ENCODE measurements around the gene RBBP4.
"Not testable (repeated sequence)": the region's sequence is repeated elsewhere in the genome, so short reads cannot be mapped to it uniquely, and the experiment has no call there.

RBBP4 gene

GRCh38 chr1:32642292-32642827 is 8.6 kb upstream of the RBBP4 start:
- not testable (repeated sequence) for DNase-seq

- no peak for DNase-seq
Observed at GRCh38 chr1:32644426-32644825, 6.6 kb upstream of the RBBP4 start.

GRCh38 chr1:32647308-32648134 is 3.5 kb upstream of the RBBP4 start:
- peak; percentile 9 for DNase-seq

- peak; percentile 90 for DNase-seq
Observed at GRCh38 chr1:32650248-32650751, 708 bp upstream of the RBBP4 start, which contains the start of gene ZBTB8OS. Gene ZBTB8OS, minus strand, starts transcription at chr1:32650550. Its CDS starts 21 bp downstream, at chr1:32650529.

- DNase-seq = no peak
Observed at GRCh38 chr1:32651461-32652073, 559 bp downstream of the RBBP4 start.

- no peak for DNase-seq
Observed at GRCh38 chr1:32652244-32652962, 1.4 kb downstream of the RBBP4 start.

GRCh38 chr1:32659581-32659980 is 8.6 kb downstream of the RBBP4 start:
- no peak for DNase-seq

- no peak for DNase-seq
Observed at GRCh38 chr1:32665915-32666314, 14.9 kb downstream of the RBBP4 start.

- DNase-seq = no peak
Observed at GRCh38 chr1:32666901-32667566, 16.0 kb downstream of the RBBP4 start.

GRCh38 chr1:32668716-32669115 is 17.7 kb downstream of the RBBP4 start:
- not testable (repeated sequence) for DNase-seq

GRCh38 chr1:32676945-32677344 is 25.9 kb downstream of the RBBP4 start:
- no peak for DNase-seq

GRCh38 chr1:32679993-32680392 is 29.0 kb downstream of the RBBP4 start:
- not testable (repeated sequence) for DNase-seq

GRCh38 chr1:32680642-32681041 is 29.6 kb downstream of the RBBP4 start:
- DNase-seq = no peak

- DNase-seq = no peak
Observed at GRCh38 chr1:32681509-32681908, 30.5 kb downstream of the RBBP4 start.

- no peak for DNase-seq
Observed at GRCh38 chr1:32681999-32682398, 31.0 kb downstream of the RBBP4 start.

- no peak for DNase-seq
Observed at GRCh38 chr1:32683397-32683796, 32.4 kb downstream of the RBBP4 start.

- DNase-seq = no peak
Observed at GRCh38 chr1:32684167-32684811, 33.3 kb downstream of the RBBP4 start.

GRCh38 chr1:32685498-32685897 is 34.5 kb downstream of the RBBP4 start:
- DNase-seq = no peak

GRCh38 chr1:32686387-32686786 is 35.4 kb downstream of the RBBP4 start:
- DNase-seq = no peak

GRCh38 chr1:32693455-32694174 is 42.6 kb downstream of the RBBP4 start:
- DNase-seq = no peak
